Measurements from ENCODE around the gene RABAC1. TPM values are rescaled to one million over a fixed set of nuclear protein-coding genes. Genes with fewer than 3 reads are reported as not detected.

RABAC1 gene
- total RNA-seq, 2 experiments from 2014 or later = 96.0 to 102 TPM

- no peak overlapping the region for H3K27ac ChIP-seq (ENCODE audit: low read depth in 1 of 2, low read length in 2 of 2)
- Mint-ChIP-seq H3K27ac (no peak overlapping the region), H3K27me3 (no peaks in the 10 kb centered on the region), H3K4me3 (no peak overlapping the region), H3K9me3 (no peaks in the 10 kb centered on the region), H3K36me3 (ENCODE audit: low read depth) (peaks cover 11% of the 10 kb centered on the region), H3K4me1 (ENCODE audit: low read depth) (peaks cover 6% of the 10 kb centered on the region)
- H3K4me3 ChIP-seq (ENCODE audit: low read length) = no peak overlapping the region
- intact Hi-C loops (cut with DNase I, micrococcal nuclease) = no loop called here
- no peaks in the 10 kb centered on the region for H3K9me3 ChIP-seq (ENCODE audit: control insufficient read depth in 1 of 2, insufficient read depth in 1 of 2, low read length in 2 of 2)
- ChIA-PET POLR2A (no interaction called here), CTCF (no interaction called here)
- no peak for TF ChIP-seq CTCF (IDR thresholded peaks at IDR 0.05)
- DNase-seq (no peak), ATAC-seq (ENCODE audit: poor library complexity) (no peak)
- peaks cover 7% of the 10 kb centered on the region for H3K4me1 ChIP-seq (ENCODE audit: insufficient read depth, low read length)
- peaks cover 2% of the 10 kb centered on the region for H3K36me3 ChIP-seq (ENCODE audit: insufficient read depth, low read length)
- no peaks in the 10 kb centered on the region for H3K27me3 ChIP-seq (ENCODE audit: control insufficient read depth in 1 of 2, insufficient read depth in 2 of 2, low read length in 2 of 2)
Observed at GRCh38 chr19:41988947-41989346, 29.8 kb upstream of the RABAC1 start.

- H3K4me3 Mint-ChIP-seq = no peak overlapping the region
- POLR2A ChIA-PET = no interaction called here
Observed at GRCh38 chr19:41987141-41987860, 28.2 kb upstream of the RABAC1 start.

GRCh38 chr19:41984961-41985360 is 25.8 kb upstream of the RABAC1 start:
- Histone ChIP-seq H3K27ac (ENCODE audit: low read depth in 1 of 2, low read length in 2 of 2) (no peak overlapping the region), H3K27me3 (ENCODE audit: control insufficient read depth in 1 of 2, insufficient read depth in 2 of 2, low read length in 2 of 2) (no peaks in the 10 kb centered on the region), H3K9me3 (ENCODE audit: control insufficient read depth in 1 of 2, insufficient read depth in 1 of 2, low read length in 2 of 2) (no peaks in the 10 kb centered on the region), H3K36me3 (ENCODE audit: insufficient read depth, low read length) (peaks cover 2% of the 10 kb centered on the region), H3K4me1 (ENCODE audit: insufficient read depth, low read length) (no peaks in the 10 kb centered on the region), H3K4me3 (ENCODE audit: low read length) (no peak overlapping the region)
- DNase-seq = no peak
- H3K9me3 Mint-ChIP-seq = no peaks in the 10 kb centered on the region
- H3K27ac Mint-ChIP-seq = no peak overlapping the region
- ChIA-PET CTCF (no interaction called here), POLR2A (no interaction called here)
- H3K4me1 Mint-ChIP-seq (ENCODE audit: low read depth) = no peaks in the 10 kb centered on the region
- peaks cover 11% of the 10 kb centered on the region for H3K36me3 Mint-ChIP-seq (ENCODE audit: low read depth)
- H3K4me3 Mint-ChIP-seq = no peak overlapping the region
- no peaks in the 10 kb centered on the region for H3K27me3 Mint-ChIP-seq
- TF ChIP-seq CTCF (IDR thresholded peaks at IDR 0.05) = no peak
- no peak for ATAC-seq (ENCODE audit: poor library complexity)
- intact Hi-C loops (cut with DNase I, micrococcal nuclease) = no loop called here

More at GRCh38 chr19:41987141-41987860, 28.2 kb upstream of the RABAC1 start:
- no peaks in the 10 kb centered on the region for H3K4me1 Mint-ChIP-seq (ENCODE audit: low read depth)
- DNase-seq (no peak), ATAC-seq (ENCODE audit: poor library complexity) (no peak)
- Histone ChIP-seq H3K4me3 (ENCODE audit: low read length) (no peak overlapping the region), H3K4me1 (ENCODE audit: insufficient read depth, low read length) (no peaks in the 10 kb centered on the region), H3K27ac (ENCODE audit: low read depth in 1 of 2, low read length in 2 of 2) (no peak overlapping the region), H3K27me3 (ENCODE audit: control insufficient read depth in 1 of 2, insufficient read depth in 2 of 2, low read length in 2 of 2) (no peaks in the 10 kb centered on the region), H3K36me3 (ENCODE audit: insufficient read depth, low read length) (peaks cover 2% of the 10 kb centered on the region), H3K9me3 (ENCODE audit: control insufficient read depth in 1 of 2, insufficient read depth in 1 of 2, low read length in 2 of 2) (no peaks in the 10 kb centered on the region)
- intact Hi-C loops (cut with DNase I, micrococcal nuclease) = no loop called here
- CTCF ChIA-PET = no interaction called here
- no peaks in the 10 kb centered on the region for H3K9me3 Mint-ChIP-seq
- TF ChIP-seq CTCF (IDR thresholded peaks at IDR 0.05) = no peak
- no peaks in the 10 kb centered on the region for H3K27me3 Mint-ChIP-seq
- H3K27ac Mint-ChIP-seq = no peak overlapping the region
- H3K36me3 Mint-ChIP-seq (ENCODE audit: low read depth) = peaks cover 11% of the 10 kb centered on the region
